Measurements from ENCODE around the gene DENND5B. TPM values are rescaled to one million over a fixed set of nuclear protein-coding genes. Genes with fewer than 3 reads are reported as not detected.
A peak's percentile ranks its signal among the peaks of the same experiment; 100 is the strongest.

The DENND5B gene
- total RNA-seq, 2 donors from 2014 or later: 10.5 to 14.4 TPM

- ATAC-seq (no peak), DNase-seq (peak in 1 of 2 donors; percentile 44)
- intact Hi-C loops (cut with DNase I, micrococcal nuclease): no loop called here
These were observed 222.1 kb downstream of the DENND5B start for GRCh38 chr12:31368666-31369361.

GRCh38 chr12:31366104-31366621 is 224.8 kb downstream of the DENND5B start:
- ATAC-seq: no peak
- intact Hi-C loops (cut with DNase I, micrococcal nuclease): no loop called here

DNA sequence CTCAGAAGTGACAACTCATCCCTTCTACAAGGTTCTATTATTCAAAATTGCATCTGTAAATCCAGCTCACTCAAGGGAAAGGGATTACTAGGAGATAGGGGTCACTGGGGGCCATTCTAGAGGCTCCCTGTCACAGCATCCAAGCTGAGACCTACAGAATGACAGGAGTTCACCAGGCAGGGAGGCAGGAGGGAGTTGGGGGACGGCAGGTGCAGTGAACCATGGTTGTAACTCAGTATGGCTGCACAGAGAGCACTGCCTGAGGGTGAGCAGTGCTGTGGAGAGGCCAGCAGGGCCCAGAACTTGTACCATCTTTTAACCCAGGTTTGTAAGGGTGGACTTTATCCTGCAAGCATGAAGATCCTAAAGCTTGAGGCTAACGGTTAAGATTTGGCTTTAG is 227.1 kb downstream of the DENND5B start:
- ATAC-seq: no peak
- intact Hi-C loops (cut with DNase I, micrococcal nuclease): no loop called here
- DNase-seq: no peak

More at GRCh38 chr12:31366104-31366621, 224.8 kb downstream of the DENND5B start:
- no peak for DNase-seq

- DNase-seq: no peak
- intact Hi-C loops (cut with DNase I, micrococcal nuclease): no loop called here
- ATAC-seq: peak; percentile 11
These were observed 227.5 kb downstream of the DENND5B start for GRCh38 chr12:31363416-31363809.

DNA sequence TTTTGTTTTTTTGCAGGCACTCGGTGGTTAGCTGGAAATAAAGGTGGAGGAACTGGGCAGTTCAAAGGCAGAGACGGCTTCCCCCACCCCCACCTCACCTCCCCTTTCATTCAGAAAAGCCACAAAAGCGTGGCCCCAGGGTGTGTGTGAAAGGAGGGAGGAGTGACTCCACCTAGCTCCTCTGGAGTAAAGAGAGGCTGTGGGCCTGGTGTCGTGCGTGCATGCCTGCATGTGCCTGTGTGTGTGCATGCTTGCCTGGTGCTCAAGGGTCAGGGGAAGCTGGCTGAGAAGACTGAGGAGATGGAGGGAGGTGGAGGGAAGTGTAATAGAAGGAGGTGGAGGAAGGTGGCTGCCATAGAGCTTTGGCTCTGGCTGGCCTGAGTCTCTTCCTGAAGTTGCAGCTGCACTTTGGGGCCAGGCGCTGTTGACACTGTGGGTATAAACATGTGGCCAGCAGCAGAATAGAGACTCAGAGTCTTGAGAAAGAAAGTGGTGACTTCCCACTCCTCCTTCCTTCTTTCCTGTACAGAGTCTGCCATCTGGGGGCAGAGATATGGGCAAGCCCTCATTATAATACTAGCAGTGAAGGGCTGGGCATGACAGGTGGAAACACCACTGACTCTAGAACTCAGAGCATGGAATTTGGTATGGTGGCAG is 228.0 kb downstream of the DENND5B start:
- peak; percentile 67 to 71 for DNase-seq
- ATAC-seq: peak; percentile 80
- intact Hi-C loops (cut with DNase I, micrococcal nuclease): no loop called here

DNA sequence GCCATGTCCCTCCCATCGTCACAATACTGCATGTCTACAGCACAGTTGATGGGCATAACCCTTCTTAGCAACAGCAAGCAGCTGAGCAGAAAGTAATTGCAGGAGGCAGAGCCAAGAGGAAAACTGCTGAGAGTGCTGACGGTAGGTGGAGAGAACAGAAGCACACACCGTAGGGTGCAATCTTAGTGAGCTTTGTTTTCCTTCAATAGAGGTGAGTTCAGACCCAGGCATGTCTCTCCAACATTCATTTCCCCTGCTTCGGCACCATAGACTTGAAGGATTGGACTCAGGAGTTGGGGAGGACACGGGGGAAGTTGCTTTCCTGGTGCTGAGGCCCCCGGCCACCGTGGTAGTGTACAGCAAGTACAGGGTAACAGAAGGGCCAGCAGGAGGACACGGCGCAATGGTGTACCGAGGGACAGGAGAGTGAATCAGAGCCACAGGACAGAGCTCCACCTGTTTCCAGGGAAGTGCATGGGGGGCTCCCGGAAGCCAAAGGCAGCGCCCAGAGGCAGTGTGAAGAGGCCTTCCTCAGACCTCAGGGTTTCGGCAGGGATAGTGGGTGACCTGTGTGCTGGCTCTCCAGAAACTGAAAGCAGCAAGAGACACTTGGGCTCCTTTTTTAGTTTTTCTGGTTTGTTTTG is 228.7 kb downstream of the DENND5B start:
- intact Hi-C loops (cut with DNase I, micrococcal nuclease): no loop called here
- peak; percentile 50 to 61 for DNase-seq
- ATAC-seq: peak; percentile 71

GRCh38 chr12:31361730-31362114 is 229.2 kb downstream of the DENND5B start:
- DNase-seq (no peak), ATAC-seq (no peak)
- intact Hi-C loops (cut with DNase I, micrococcal nuclease): no loop called here

GRCh38 chr12:31355747-31356107 is 235.2 kb downstream of the DENND5B start:
- ATAC-seq (peak; percentile 11), DNase-seq (no peak)
- intact Hi-C loops (cut with DNase I, micrococcal nuclease): no loop called here

- DNase-seq: no peak
- peak; percentile 67 for ATAC-seq
These were observed 236.9 kb downstream of the DENND5B start for GRCh38 chr12:31353750-31354708.

GRCh38 chr12:31346267-31346666 is 244.7 kb downstream of the DENND5B start:
- ATAC-seq: no peak
- no peak for DNase-seq
- intact Hi-C loops (cut with DNase I, micrococcal nuclease): no loop called here

More at GRCh38 chr12:31353750-31354708, 236.9 kb downstream of the DENND5B start:
- intact Hi-C loops (cut with DNase I, micrococcal nuclease): no loop called here

DNA sequence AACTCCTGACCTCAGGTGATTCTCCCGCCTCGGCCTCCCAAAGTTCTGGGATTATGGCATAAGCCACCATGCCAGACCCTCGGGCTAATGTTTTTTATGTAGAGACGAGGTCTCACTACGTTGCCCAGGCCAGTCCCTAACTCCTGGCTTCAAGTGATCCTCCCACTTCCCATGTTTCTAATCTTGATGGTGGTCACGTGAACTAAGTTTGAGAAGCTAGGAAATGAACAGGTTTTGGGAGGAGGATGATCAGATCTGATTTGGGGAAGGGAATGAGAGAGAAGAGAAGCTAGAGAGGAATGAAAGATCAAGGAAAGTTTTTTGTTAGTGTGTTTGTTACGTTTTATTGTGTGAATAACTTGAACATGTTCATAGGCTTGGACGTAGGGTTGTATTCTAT is 247.8 kb downstream of the DENND5B start:
- ATAC-seq (no peak), DNase-seq (no peak)
- intact Hi-C loops (cut with DNase I, micrococcal nuclease): no loop called here

GRCh38 chr12:31342286-31342685 is 248.7 kb downstream of the DENND5B start:
- DNase-seq (no peak), ATAC-seq (no peak)
- intact Hi-C loops (cut with DNase I, micrococcal nuclease): no loop called here

- DNase-seq (no peak), ATAC-seq (no peak)
- intact Hi-C loops (cut with DNase I, micrococcal nuclease): no loop called here
These were observed 250.9 kb downstream of the DENND5B start for GRCh38 chr12:31339831-31340622.

- intact Hi-C loops (cut with DNase I, micrococcal nuclease): no loop called here
- DNase-seq (no peak), ATAC-seq (peak; percentile 71)
These were observed 253.0 kb downstream of the DENND5B start for GRCh38 chr12:31337952-31338351.

Data from left colon (tissue), 2 donors.